ENCODE data around the gene ZIM2.
A peak's percentile ranks its signal among the peaks of the same experiment; 100 is the strongest.

ZIM2 gene

DNA sequence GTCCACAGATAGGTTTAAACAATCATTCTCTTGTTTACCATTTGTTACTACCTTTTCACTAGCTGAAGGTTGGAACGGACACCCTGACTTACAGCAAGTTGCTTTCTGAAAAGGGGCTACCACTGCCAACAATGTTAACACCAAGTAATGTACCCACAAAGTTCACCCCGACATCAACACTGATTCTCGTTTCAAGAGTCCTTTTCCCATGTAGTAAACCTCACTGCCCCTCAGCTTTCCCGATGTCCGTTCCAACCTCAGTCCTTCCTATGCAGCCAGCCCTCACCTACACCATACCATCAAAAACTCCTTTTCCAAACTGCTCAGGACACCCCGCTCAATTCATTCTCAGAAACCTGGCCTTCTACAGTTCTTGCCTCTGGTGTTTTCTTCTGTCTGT lies 29.0 kb downstream of the ZIM2 start:
- DNase-seq: no peak

DNA sequence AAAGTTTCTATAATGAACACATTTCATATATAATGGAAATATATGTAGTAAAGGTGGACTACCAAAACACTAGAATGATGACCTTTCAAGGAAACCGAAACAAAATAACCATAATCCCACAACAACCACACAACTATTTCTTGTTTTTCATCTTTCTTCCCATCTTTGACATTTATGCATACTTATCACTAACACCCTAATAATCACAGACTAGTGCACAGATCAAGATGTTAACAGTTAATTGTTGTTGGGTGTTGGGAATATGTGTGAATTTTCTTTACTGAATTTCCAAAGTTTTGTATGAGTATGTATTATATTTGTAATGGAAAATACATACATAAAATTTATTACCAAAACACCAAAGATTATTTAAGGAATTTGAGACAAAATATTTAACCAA lies 30.3 kb downstream of the ZIM2 start:
- DNase-seq: no peak

DNA sequence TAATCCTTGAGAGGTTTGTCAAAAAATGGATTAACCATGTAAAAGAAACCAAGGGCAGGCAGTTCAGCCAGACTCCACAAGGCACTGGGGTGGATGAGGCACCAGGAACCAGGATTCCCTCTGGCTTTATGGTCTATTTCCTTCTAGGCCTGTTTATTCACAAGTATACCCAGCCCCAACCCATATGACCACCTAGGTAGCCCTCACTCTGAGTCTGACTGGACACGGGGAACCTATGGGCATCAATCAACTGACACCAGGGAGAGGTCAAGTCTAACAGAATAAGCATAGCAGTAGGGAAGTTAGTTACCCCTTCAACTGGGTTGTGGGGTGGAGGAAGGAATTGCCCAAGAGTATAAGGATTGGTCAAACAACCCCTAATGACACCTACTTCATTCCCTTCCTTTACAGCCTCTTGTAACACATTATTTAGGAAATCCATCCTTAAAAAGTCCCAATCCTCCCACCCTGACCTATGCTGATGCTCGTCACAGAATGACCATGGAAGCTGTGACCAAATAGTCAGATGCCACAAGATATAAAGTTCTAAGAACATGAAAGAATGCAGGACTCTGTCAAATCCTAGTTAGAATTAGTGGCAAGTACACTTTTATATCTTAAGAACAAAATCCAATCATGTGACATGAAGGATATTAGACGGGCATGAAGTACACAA lies 31.7 kb downstream of the ZIM2 start:
- no peak for DNase-seq

DNA sequence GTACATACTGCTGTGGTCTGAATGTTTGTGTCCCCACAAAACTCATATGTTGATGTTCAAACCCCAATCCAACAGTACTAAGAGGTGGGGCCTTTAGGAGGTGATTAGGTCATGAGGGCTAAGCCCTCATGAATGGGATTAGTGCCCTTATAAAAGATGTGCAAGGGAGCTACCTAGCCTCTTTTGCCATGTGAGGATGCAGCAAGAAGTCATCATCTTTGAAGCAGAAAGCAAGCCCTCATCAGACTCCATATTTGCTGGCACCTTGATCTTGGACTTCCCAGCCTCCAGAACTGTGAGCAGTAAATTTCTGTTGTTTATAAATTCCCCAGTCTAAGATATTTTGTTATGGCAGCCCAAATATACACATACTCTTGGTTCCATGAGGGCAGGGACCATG lies 33.9 kb downstream of the ZIM2 start:
- no peak for DNase-seq

DNA sequence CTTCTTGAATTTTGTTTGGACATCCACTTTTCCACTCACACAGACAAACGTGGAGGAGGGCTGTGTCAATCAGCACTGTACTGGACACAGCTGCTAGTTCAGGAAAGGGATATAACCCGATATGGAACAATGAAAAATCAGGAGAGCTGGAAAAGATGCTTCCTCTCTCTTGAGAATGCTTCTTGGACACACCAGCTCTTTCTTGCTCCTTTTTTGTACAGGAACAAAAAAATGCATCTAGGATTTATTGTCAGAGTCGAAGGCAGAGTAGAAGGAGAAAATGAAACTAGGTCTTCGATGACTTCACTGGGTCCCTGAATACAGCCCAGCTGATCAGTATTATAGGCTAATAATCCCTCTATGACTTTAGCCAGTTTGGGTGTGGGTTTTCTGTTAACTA lies 62.2 kb downstream of the ZIM2 start:
- no peak for DNase-seq

- DNase-seq: no peak
These were observed 70.9 kb downstream of the ZIM2 start for GRCh38 chr19:56769650-56770049.

- DNase-seq: peak; percentile 10 to 88 (median 64)
These were observed 75.4 kb downstream of the ZIM2 start for GRCh38 chr19:56765137-56765536.

GRCh38 chr19:56764196-56764695 lies 76.3 kb downstream of the ZIM2 start:
- no peak for DNase-seq

GRCh38 chr19:56760842-56761241 lies 79.7 kb downstream of the ZIM2 start:
- no peak for DNase-seq

DNA sequence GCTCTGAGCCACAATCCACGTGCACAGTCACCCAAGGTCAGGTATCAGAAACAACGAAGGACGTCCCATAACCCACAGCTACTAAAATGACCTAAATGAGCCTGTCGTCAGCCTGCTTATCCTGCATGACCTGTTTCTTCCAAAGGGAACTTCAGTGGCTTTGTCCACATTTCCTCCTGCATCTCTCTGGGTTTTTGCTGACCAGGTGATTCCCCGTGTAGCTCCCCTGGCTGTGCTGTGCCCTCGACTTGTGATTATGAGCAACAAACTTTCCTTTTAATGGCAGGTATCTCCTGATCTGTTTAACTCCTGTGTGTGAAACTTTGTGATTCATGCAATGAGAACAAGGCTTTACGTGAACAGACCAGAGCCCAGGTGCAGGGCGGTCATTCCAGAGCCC lies 81.0 kb downstream of the ZIM2 start:
- no peak for DNase-seq

- peak in 48 of 51 donors; percentile 13 to 90 (median 71) for DNase-seq
These were observed 89.4 kb downstream of the ZIM2 start for GRCh38 chr19:56751078-56751489.

DNA sequence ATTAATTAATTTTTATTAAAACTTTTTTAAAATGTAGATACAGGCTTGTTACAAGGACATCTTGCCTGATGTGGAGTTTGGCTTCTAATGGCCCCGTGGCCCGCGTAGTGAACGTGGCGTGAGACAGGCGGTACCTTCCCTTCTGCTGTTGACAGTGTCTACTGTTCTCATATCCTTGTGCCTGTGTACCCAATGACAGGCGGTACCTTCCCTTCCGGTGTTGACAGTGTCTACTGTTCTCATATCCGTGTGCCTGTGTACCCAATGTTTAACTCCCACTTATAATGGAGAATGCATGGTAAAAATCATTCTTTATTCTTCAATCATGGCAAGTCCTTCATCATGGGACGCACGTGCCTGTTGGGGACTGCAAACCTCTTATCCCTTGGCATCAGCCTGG lies 89.9 kb downstream of the ZIM2 start:
- DNase-seq: peak in 7 of 51 donors; percentile 2 to 17 (median 10)

- DNase-seq: peak in 9 of 51 donors; percentile 4 to 46 (median 13)
These were observed 92.1 kb downstream of the ZIM2 start for GRCh38 chr19:56748378-56748777.

- DNase-seq: no peak
These were observed 94.2 kb downstream of the ZIM2 start for GRCh38 chr19:56746367-56746766.

DNA sequence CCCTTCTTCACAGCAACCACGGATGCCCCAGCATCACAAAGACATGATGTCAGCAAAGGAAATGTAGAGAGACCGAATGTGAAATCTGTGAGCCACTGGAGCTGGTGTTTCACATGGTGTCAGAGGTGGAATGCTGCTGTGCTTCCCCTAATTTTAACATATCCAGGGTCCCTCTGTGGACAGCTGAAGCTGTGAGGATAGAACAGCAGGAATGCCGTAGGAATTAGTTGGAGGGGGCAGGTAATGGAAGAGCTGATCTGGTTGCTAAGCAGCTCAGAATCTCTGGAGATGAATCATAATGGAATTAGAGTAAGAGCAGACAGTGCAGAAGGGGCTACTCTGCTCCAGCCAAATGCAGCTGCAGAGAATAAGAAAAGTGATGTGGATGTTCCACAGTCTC lies 100.0 kb downstream of the ZIM2 start:
- DNase-seq: peak in 5 of 51 donors; percentile 8 to 44 (median 13)

DNA sequence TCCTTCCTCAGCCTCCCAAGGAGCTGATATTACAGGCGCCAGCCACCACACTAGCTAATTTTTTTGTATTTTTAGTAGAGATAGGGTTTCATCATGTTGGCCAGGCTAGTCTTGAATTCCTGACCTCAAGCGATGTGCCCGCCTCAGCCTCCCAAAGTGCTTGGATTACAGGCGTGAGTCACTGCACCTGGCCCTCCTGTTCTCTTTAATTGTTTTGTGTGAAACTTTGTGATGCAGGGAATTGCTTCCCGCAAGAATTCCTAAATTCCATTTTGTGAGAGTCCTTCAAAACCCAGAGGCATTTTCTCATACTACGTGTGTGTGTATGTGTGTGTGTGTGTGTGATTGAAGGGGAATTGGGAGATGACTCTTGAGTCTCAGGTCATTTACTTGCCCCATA lies 104.0 kb downstream of the ZIM2 start:
- DNase-seq: no peak

DNA sequence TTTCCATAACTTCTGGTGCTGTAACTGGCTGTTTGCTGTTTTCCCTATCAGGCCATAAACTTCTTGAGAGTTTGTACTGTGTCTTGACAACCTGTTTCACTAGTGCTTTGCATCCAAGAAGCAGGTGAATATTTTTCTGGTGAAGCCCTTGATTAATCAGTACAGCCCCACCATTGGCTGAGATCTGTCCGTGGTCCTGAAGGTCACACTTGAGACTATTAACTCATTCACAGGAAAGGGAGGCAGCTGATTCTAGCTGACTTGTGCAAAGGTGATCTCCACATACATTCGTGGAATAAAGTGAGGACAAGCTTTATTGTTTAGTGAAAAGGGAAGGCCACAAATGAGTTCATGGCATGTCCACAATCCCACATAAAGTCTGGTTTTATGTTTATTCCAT lies 107.5 kb downstream of the ZIM2 start:
- DNase-seq: no peak

DNA sequence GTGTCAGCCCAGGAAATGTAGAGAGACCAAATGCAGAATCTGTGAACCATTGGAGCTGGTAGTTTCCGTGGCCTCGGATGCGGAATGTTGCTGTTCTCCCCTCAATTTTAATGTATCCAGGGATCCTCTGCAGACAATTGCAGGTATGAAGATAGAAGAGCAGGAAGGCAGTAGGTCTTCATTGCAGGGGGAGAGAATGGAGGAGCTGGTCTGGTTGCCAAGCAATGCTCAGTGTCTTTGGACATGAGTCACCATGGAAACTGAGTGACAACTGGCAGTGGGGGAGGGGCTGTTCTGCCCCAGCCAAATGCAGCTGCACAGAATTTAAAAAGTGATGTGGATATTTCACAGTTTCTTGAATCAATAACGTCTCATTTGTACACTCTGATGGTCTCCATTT lies 112.8 kb downstream of the ZIM2 start:
- DNase-seq: peak in 31 of 51 donors; percentile 15 to 69 (median 40)

DNA sequence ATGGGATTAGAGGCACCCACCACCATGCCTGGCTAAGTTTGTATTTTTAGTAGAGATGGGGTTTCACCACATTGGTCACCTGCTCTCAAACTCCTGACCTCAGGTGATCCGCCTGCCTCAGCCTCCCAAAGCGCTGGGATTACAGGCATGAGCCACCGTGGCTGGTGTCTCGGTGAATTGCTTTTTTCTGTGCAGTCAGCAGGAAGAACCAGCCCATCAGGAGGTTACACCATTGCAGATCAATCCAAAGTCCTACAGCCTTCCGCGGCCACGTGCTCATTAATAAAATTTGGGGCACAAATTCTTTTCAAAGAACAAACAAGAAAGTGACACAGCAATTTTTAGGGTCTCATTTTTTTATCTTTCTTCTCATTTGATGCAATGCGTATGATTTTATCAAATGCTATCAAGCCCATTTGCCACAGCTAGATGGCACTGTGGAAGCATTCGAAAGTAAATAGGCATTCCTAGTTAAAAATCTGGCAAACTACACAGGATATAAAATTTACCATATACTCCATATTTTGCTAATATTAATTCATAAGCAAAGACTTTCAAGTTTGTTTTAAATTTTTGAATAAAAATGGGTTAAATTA lies 114.6 kb downstream of the ZIM2 start:
- peak in 19 of 51 donors; percentile 8 to 66 (median 28) for DNase-seq

All from hypothalamus (tissue), 51 donors.